Raji (cell line): ENCODE data around the gene C2orf72.

Source experiments
- POLR2A ChIP-seq: IDR thresholded peaks from 2 replicates; pipeline ENCODE4 v1.6.1; 2011; ENCODE audit warnings: low read depth, low read length, control low read depth; ENCODE audit not compliant: insufficient read depth

The C2orf72 gene

DNA sequence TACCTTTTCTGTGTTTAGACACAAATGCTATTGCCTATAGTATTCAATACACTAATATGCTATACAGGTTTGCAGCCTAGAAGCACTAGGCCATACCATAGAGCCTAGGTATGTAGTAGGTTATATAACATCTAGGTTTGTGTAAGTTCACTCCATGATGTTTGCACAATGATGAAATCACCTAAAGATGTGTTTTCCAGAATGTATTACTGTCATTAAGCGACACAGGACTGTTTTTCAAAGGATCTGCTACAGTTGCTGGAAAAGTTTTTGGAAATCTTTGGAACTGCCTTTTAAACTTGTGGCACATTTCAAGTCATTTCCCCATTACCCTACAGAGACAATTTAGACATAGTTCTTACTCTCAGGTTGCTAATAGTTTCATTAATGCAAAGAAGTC is 28.6 kb downstream of the C2orf72 start:
- TF ChIP-seq POLR2A = no peak

DNA sequence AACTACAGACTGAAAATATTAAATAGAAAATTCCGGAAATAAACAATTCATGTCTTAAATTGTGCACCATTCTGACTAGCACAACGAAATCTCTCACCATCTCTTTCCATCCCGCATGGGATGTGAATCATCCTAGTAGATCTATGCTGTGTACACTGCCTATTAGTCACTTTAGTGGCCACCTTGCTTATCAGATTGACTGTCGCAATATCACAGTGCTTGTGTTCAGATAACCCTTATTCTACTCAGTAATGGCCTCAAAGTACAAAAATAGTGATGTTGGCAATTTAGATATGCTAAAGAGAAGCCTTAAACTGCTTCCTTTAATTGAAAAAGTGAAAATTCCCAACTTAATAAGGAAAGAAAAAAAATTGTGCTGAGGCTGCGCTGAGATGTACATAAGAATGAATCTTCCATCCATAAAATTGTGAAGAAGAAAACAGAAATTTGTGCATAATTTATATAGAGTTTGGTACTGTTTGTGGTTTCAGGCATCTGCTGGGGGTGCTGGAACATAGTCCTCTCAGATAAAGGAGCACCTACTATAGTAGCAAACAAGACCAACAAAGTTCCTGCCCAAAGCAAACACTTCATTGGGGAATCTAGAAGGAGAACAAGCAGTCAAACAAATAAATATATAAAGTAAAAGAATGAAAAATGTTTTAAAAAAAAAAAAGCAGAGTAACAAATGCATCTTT is 31.4 kb downstream of the C2orf72 start:
- TF ChIP-seq POLR2A = no peak

DNA sequence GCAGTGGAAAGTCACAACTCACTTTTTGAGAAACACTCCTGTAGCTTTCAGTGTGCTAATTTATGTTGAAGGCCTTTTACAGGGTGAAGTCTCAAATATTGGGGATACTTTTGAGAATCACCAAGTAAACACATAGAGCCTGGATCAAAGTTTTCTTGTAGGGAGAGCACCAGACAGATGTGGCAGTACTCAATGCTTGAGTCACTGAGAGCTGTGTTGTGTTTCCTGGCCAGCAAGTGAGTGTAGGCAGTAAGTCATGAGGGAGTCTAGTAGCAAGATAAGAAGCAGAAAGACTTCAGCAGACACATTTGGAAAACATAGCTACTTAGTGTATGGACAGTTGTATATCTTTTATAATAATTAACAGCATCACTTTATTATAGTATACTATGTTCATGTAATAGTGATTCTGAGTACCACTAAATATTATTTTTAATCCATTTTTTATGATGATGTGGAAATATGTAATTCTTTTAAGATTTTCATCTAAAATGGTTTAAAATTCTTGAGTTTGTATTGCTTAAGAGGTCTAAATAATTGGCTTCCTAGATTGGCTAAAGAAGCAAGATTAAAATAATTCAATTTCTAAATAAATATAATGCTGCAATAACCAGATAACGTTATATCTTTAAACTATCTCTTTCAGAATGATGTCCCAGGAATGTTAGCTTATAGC is 32.2 kb downstream of the C2orf72 start:
- no peak for TF ChIP-seq POLR2A

DNA sequence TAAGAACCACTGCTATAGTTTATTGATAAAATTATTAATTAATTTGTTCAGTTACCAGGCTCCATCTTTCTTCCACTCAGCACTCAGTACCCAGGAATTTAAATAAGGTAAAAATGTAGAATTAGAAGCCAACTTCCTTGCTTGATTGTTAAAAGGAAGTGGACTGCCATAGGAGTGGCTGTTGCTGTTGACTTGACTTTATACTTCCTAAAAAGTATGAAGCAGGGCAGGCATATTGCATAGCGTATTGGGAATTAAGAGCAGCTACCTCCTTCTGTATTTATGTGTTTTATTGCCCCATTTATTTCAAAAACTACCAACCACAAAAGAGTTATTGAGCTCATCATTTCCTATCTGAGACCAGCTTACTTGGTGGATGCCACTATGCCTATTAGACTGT is 47.2 kb downstream of the C2orf72 start:
- TF ChIP-seq POLR2A = no peak

DNA sequence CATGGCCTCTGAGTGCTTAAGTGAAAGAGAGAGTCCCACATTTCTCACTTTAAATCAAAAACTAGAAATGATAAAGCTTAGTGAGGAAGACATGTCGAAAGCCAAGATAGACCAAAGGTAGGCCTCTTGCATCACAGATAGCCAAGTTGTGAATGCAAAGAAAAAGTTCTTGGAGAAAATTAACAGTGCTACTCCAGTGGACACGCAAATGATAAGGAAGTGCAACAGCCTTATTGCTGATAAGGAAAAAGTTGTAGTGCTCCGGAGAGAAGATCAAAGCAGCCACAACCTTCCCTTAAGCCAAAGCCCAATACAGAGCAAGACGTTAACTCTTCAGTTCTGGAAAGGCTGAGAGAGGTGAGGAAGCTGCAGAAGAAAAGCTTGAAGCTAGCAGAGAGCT is 51.4 kb downstream of the C2orf72 start:
- TF ChIP-seq POLR2A = no peak

DNA sequence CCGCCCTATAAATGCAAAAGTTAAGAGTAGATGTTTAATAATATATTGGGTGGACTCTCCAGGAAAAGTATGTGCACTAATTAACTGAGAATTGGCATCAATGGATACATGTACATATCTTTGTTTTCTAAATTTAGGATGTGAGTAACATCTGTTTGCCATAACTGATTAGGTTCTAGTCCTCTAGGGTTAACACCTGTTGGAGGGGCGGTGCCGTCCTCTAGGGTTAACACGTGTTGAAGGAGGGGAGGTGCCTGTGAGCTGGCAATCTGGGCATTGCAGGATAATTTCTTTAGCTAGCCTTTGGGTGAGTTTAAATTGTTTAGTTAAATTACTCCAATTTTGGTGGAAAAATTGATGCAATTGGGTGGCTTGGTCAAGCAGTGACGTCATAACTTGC is 56.6 kb downstream of the C2orf72 start:
- TF ChIP-seq POLR2A = no peak

- no peak for TF ChIP-seq POLR2A
Observed at GRCh38 chr2:231094736-231095346, 57.5 kb downstream of the C2orf72 start.
